GM23338 (cell line): ENCODE results near the gene PBXIP1.

Experiments used
- CREB1 ChIP-seq: fragments of 250-450 bp; sonication (Bioruptor Pico); IDR thresholded peaks from 2 replicates; pipeline ENCODE4 v1.5.0; 2020; ENCODE audit warnings: low read depth, mild to moderate bottlenecking, moderate library complexity
- EZH2 ChIP-seq: fragments of 200-600 bp; sonication (generic); IDR thresholded peaks from one replicate; pipeline ENCODE4 v1.8.0; 2017; ENCODE audit warnings: antibody characterized with exemption, mild to moderate bottlenecking, low read depth; ENCODE audit not compliant: unreplicated experiment
- EZH2phosphoT487 ChIP-seq: fragments of 200-600 bp; sonication (generic); IDR thresholded peaks from one replicate; pipeline ENCODE4 v1.8.1; 2018; ENCODE audit warnings: antibody characterized with exemption; ENCODE audit not compliant: unreplicated experiment
- JUNB ChIP-seq: IDR thresholded peaks from one replicate; pipeline ENCODE4 v1.6.1; 2016; ENCODE audit warnings: antibody characterized with exemption; ENCODE audit not compliant: unreplicated experiment
- NANOG ChIP-seq: IDR thresholded peaks from 2 replicates; pipeline ENCODE4 v1.6.1; 2016; ENCODE audit warnings: antibody characterized with exemption, borderline replicate concordance
- POLR2AphosphoS5 ChIP-seq: IDR thresholded peaks from 2 replicates; pipeline ENCODE4 v1.6.1; 2016; ENCODE audit warnings: antibody characterized with exemption, low read depth
- ZNF114 ChIP-seq: fragments of 250-450 bp; sonication (Bioruptor Pico); IDR thresholded peaks from 2 replicates; pipeline ENCODE4 v1.5.0; 2020; ENCODE audit warnings: mild to moderate bottlenecking, moderate library complexity
- ZNF331 ChIP-seq: fragments of 250-450 bp; sonication (Bioruptor Pico); IDR thresholded peaks from 2 replicates; pipeline ENCODE4 v1.5.0; 2020; ENCODE audit warnings: low read depth, mild to moderate bottlenecking, moderate library complexity
- TF ChIP-seq, protein P1 (sequence below), 2 experiments: fragments of 200-600 bp in 1 of 2; sonication (generic) in 1 of 2; conservative IDR thresholded peaks; 2 replicates each; pipeline versions ENCODE4 v1.5.1 to v1.6.1; 2016 to 2017; ENCODE audit warnings: antibody characterized with exemption in 2 of 2, low read depth in 2 of 2, mild to moderate bottlenecking in 2 of 2, moderate library complexity in 1 of 2
- TF ChIP-seq, protein P2 (sequence below): IDR thresholded peaks from one replicate; pipeline ENCODE4 v1.6.1; 2018; ENCODE audit warnings: antibody characterized with exemption; ENCODE audit not compliant: unreplicated experiment

DNA sequence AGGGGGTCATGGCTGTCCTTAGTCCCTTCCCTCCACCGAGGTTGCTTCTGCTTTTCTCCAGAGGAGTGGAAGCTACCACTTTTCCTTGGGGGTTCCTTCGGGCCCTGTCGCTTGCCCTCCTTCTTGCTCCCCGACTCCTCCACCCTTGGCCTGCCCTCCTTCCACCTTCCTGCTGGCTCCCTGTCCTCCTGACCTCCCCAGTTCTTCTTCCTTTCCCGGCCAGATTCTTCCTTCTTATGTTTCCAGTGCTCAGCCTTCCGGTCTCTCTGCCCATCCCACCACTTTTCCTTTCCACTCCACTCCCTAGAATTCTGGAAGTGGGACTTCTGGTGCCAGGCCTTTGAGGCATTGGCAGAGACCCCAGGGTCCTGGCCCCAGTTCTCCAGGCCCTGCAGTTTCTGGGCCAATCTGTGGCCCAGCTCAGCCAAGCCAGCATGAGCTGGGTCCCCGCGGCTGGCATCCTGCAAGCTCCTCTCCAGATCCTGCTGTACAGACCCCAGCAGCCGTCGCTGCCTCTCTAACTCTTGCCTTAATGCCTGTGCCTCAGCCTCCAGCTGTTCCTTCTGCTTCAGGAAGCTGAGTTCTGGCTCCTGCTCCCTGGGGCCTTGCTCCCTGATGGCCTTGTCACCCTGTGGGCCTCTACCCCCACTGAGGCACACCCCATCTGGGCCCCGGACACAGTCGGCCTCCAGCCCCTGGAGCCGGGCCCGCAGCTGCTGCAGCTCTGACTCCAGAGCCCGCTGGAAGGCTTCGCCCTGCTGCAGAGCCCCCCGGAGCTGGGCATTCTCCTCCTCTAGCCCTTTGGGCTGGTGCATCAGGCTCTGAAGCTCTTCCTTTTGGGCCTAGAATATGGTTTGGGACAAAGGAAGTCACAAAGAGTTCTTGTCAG lies 9.7 kb downstream of the PBXIP1 start:
- TF ChIP-seq, protein P1, sequence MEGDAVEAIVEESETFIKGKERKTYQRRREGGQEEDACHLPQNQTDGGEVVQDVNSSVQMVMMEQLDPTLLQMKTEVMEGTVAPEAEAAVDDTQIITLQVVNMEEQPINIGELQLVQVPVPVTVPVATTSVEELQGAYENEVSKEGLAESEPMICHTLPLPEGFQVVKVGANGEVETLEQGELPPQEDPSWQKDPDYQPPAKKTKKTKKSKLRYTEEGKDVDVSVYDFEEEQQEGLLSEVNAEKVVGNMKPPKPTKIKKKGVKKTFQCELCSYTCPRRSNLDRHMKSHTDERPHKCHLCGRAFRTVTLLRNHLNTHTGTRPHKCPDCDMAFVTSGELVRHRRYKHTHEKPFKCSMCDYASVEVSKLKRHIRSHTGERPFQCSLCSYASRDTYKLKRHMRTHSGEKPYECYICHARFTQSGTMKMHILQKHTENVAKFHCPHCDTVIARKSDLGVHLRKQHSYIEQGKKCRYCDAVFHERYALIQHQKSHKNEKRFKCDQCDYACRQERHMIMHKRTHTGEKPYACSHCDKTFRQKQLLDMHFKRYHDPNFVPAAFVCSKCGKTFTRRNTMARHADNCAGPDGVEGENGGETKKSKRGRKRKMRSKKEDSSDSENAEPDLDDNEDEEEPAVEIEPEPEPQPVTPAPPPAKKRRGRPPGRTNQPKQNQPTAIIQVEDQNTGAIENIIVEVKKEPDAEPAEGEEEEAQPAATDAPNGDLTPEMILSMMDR (conservative IDR thresholded peaks at IDR 0.05; ENCODE audit: low read depth in 2 of 2): no peak
- no peak for TF ChIP-seq POLR2AphosphoS5
- TF ChIP-seq, protein P2, sequence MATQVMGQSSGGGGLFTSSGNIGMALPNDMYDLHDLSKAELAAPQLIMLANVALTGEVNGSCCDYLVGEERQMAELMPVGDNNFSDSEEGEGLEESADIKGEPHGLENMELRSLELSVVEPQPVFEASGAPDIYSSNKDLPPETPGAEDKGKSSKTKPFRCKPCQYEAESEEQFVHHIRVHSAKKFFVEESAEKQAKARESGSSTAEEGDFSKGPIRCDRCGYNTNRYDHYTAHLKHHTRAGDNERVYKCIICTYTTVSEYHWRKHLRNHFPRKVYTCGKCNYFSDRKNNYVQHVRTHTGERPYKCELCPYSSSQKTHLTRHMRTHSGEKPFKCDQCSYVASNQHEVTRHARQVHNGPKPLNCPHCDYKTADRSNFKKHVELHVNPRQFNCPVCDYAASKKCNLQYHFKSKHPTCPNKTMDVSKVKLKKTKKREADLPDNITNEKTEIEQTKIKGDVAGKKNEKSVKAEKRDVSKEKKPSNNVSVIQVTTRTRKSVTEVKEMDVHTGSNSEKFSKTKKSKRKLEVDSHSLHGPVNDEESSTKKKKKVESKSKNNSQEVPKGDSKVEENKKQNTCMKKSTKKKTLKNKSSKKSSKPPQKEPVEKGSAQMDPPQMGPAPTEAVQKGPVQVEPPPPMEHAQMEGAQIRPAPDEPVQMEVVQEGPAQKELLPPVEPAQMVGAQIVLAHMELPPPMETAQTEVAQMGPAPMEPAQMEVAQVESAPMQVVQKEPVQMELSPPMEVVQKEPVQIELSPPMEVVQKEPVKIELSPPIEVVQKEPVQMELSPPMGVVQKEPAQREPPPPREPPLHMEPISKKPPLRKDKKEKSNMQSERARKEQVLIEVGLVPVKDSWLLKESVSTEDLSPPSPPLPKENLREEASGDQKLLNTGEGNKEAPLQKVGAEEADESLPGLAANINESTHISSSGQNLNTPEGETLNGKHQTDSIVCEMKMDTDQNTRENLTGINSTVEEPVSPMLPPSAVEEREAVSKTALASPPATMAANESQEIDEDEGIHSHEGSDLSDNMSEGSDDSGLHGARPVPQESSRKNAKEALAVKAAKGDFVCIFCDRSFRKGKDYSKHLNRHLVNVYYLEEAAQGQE: no peak
- no peak for TF ChIP-seq EZH2
- no peak for TF ChIP-seq ZNF114 (CRISPR knock-in tag)
- TF ChIP-seq EZH2phosphoT487: no peak
- no peak for TF ChIP-seq CREB1 (CRISPR knock-in tag)
- no peak for TF ChIP-seq JUNB
- no peak for TF ChIP-seq ZNF331 (CRISPR knock-in tag)
- TF ChIP-seq NANOG: no peak
